Astrocyte (in vitro differentiated cells and primary cell): Measurements from ENCODE around the gene INPP4A. TPM values are rescaled to one million over a fixed set of nuclear protein-coding genes. Genes with fewer than 3 reads are reported as not detected.

Experiments
- DNase-seq: peaks from one replicate; pipeline ENCODE4 v3.0.0-alpha.2; 2010; ENCODE audit warnings: low read depth
- FAIRE-seq: peaks from 2 replicates; lab custom pipeline; 2011; peaks lifted over from hg19 to GRCh38; lab: Jason Lieb, UNC
- H2AFZ ChIP-seq: 2 replicates; pipeline ENCODE4 v1.6.0; 2012; ENCODE audit warnings: low read depth, low read length, inconsistent platforms
- H3K27ac ChIP-seq: 2 replicates; pipeline ENCODE4 v1.5.1; 2011; ENCODE audit warnings: low read depth, low read length, inconsistent platforms
- H3K27me3 ChIP-seq: 2 replicates; pipeline ENCODE4 v1.6.0; 2011; ENCODE audit warnings: low read length, inconsistent platforms; ENCODE audit not compliant: insufficient read depth
- H3K36me3 ChIP-seq: 2 replicates; pipeline ENCODE4 v1.5.1; 2011; ENCODE audit warnings: low read length, inconsistent platforms; ENCODE audit not compliant: insufficient read depth
- H3K4me1 ChIP-seq: 2 replicates; pipeline ENCODE4 v1.5.1; 2011; ENCODE audit warnings: low read length, inconsistent platforms; ENCODE audit not compliant: insufficient read depth
- H3K4me2 ChIP-seq: 2 replicates; pipeline ENCODE4 v1.6.0; 2012; ENCODE audit warnings: low read length, inconsistent platforms
- H3K4me3 ChIP-seq: 2 replicates; pipeline ENCODE4 v1.5.1; 2011; ENCODE audit warnings: low read depth, mild to moderate bottlenecking, low read length, inconsistent platforms; ENCODE audit not compliant: insufficient read depth
- H3K79me2 ChIP-seq: 2 replicates; pipeline ENCODE4 v1.6.0; 2012; ENCODE audit warnings: mild to moderate bottlenecking, low read length, inconsistent platforms; ENCODE audit not compliant: insufficient read depth
- H3K9ac ChIP-seq: 2 replicates; pipeline ENCODE4 v1.6.0; 2012; ENCODE audit warnings: mild to moderate bottlenecking, low read length, inconsistent platforms
- H3K9me3 ChIP-seq: 2 replicates; pipeline ENCODE4 v1.5.1; 2012; ENCODE audit warnings: low read depth, mild to moderate bottlenecking, low read length, inconsistent platforms; ENCODE audit not compliant: insufficient read depth
- H4K20me1 ChIP-seq: 2 replicates; pipeline ENCODE4 v1.6.0; 2012; ENCODE audit warnings: low read length, inconsistent platforms; ENCODE audit not compliant: insufficient read depth
- H3K27ac Mint-ChIP-seq: one replicate; pipeline ENCODE4 v1.8.0; 2021; ENCODE audit warnings: mild to moderate bottlenecking, mixed read lengths; ENCODE audit not compliant: unreplicated experiment
- H3K27me3 Mint-ChIP-seq: one replicate; pipeline ENCODE4 v1.8.0; 2021; ENCODE audit warnings: low read depth, mixed read lengths; ENCODE audit not compliant: unreplicated experiment
- H3K36me3 Mint-ChIP-seq: one replicate; pipeline ENCODE4 v1.8.0; 2021; ENCODE audit warnings: low read depth, mixed read lengths; ENCODE audit not compliant: unreplicated experiment
- H3K4me1 Mint-ChIP-seq: one replicate; pipeline ENCODE4 v1.8.0; 2021; ENCODE audit warnings: low read depth, mixed read lengths; ENCODE audit not compliant: unreplicated experiment
- H3K4me3 Mint-ChIP-seq: one replicate; pipeline ENCODE4 v1.8.0; 2021; ENCODE audit warnings: mild to moderate bottlenecking, moderate library complexity, mixed read lengths; ENCODE audit not compliant: unreplicated experiment
- H3K9me3 Mint-ChIP-seq: one replicate; pipeline ENCODE4 v1.8.0; 2021; ENCODE audit warnings: mild to moderate bottlenecking, mixed read lengths; ENCODE audit not compliant: unreplicated experiment
- CTCF ChIP-seq: IDR thresholded peaks from 2 replicates; pipeline ENCODE4 v1.5.1; 2011; ENCODE audit warnings: low read depth, mild to moderate bottlenecking, inconsistent platforms, low read length, moderate library complexity; ENCODE audit not compliant: insufficient read depth
- EZH2 ChIP-seq: IDR thresholded peaks from 2 replicates; pipeline ENCODE4 v1.6.1; 2012; ENCODE audit warnings: mild to moderate bottlenecking, low read length, inconsistent platforms; ENCODE audit not compliant: insufficient read depth
- total RNA-seq: library from RNA; stranded (reverse); gene quantifications from 2 replicates; pipeline ENCODE4 v1.2.1, GENCODE V29; 2021

The INPP4A gene
- total RNA-seq, 1 donor from 2014 or later: 19.4 TPM

GRCh38 chr2:98422449-98422848 lies 22.2 kb upstream of the INPP4A start:
- FAIRE-seq (no peak), DNase-seq (no peak)
- Histone ChIP-seq H3K4me2 (no peak overlapping the region), H3K27me3 (peaks cover 6% of the 10 kb centered on the region), H3K79me2 (no peaks in the 10 kb centered on the region), H3K27ac (no peak overlapping the region), H3K4me1 (no peaks in the 10 kb centered on the region), H3K9me3 (no peaks in the 10 kb centered on the region), H3K9ac (no peak overlapping the region), H2AFZ (no peak overlapping the region), H3K36me3 (no peaks in the 10 kb centered on the region), H4K20me1 (no peaks in the 10 kb centered on the region), H3K4me3 (no peak overlapping the region)
- Mint-ChIP-seq H3K9me3 (no peaks in the 10 kb centered on the region), H3K36me3 (no peaks in the 10 kb centered on the region), H3K27me3 (peaks cover 5% of the 10 kb centered on the region), H3K27ac (no peak overlapping the region), H3K4me3 (no peak overlapping the region), H3K4me1 (no peaks in the 10 kb centered on the region)
- TF ChIP-seq EZH2: no peak
- no peak for TF ChIP-seq CTCF

GRCh38 chr2:98426771-98427170 lies 17.9 kb upstream of the INPP4A start:
- Histone ChIP-seq H3K27me3 (no peaks in the 10 kb centered on the region), H4K20me1 (no peaks in the 10 kb centered on the region), H2AFZ (no peak overlapping the region), H3K27ac (no peak overlapping the region), H3K36me3 (no peaks in the 10 kb centered on the region), H3K4me2 (no peak overlapping the region), H3K4me1 (no peaks in the 10 kb centered on the region), H3K79me2 (no peaks in the 10 kb centered on the region), H3K9me3 (no peaks in the 10 kb centered on the region), H3K9ac (no peak overlapping the region), H3K4me3 (no peak overlapping the region)
- no peak for FAIRE-seq
- Mint-ChIP-seq H3K9me3 (peaks cover 3% of the 10 kb centered on the region), H3K27me3 (no peaks in the 10 kb centered on the region), H3K4me3 (no peak overlapping the region), H3K36me3 (no peaks in the 10 kb centered on the region), H3K27ac (no peak overlapping the region), H3K4me1 (no peaks in the 10 kb centered on the region)
- TF ChIP-seq CTCF (no peak), EZH2 (no peak)
- no peak for DNase-seq

- no peaks in the 10 kb centered on the region for H4K20me1 ChIP-seq
- no peak overlapping the region for H3K9ac ChIP-seq
- no peak overlapping the region for H3K4me2 ChIP-seq
- Mint-ChIP-seq H3K27me3 (no peaks in the 10 kb centered on the region), H3K9me3 (peaks cover 21% of the 10 kb centered on the region), H3K27ac (no peak overlapping the region), H3K4me1 (no peaks in the 10 kb centered on the region), H3K4me3 (no peak overlapping the region), H3K36me3 (peaks cover 2% of the 10 kb centered on the region)
- no peaks in the 10 kb centered on the region for H3K79me2 ChIP-seq
- FAIRE-seq (no peak), DNase-seq (no peak)
- no peak overlapping the region for H2AFZ ChIP-seq
- no peaks in the 10 kb centered on the region for H3K27me3 ChIP-seq
- TF ChIP-seq EZH2 (no peak), CTCF (no peak)
- H3K9me3 ChIP-seq: peaks cover 4% of the 10 kb centered on the region
- H3K27ac ChIP-seq: no peak overlapping the region
- no peaks in the 10 kb centered on the region for H3K4me1 ChIP-seq
- no peak overlapping the region for H3K4me3 ChIP-seq
- no peaks in the 10 kb centered on the region for H3K36me3 ChIP-seq
These were observed 12.5 kb upstream of the INPP4A start for GRCh38 chr2:98432145-98432544.
